Measurements from ENCODE around the gene USP4. TPM values are rescaled to one million over a fixed set of nuclear protein-coding genes. Genes with fewer than 3 reads are reported as not detected.

USP4 gene
- total RNA-seq, 1 donor from 2014 or later, result 21.0 TPM

GRCh38 chr3:49352890-49353421 lies 13.1 kb upstream of the USP4 start:
- H3K4me3 Mint-ChIP-seq, result no peak overlapping the region
- Histone ChIP-seq H3K9ac (no peak overlapping the region), H3K4me2 (no peak overlapping the region), H3K4me3 (no peak overlapping the region), H4K20me1 (ENCODE audit: low read depth) (no peaks in the 10 kb centered on the region), H3F3A (ENCODE audit: low read depth) (peaks cover 5% of the 10 kb centered on the region), H3K79me2 (ENCODE audit: low read depth) (peaks cover 11% of the 10 kb centered on the region), H2AFZ (replicated peaks) (no peak overlapping the region), H3K36me3 (no peaks in the 10 kb centered on the region), H3K4me1 (peaks cover 4% of the 10 kb centered on the region), H3K27me3 (no peaks in the 10 kb centered on the region), H3K27ac (no peak overlapping the region), H3K9me3 (ENCODE audit: low read depth) (no peaks in the 10 kb centered on the region)
- TF ChIP-seq, protein P1, sequence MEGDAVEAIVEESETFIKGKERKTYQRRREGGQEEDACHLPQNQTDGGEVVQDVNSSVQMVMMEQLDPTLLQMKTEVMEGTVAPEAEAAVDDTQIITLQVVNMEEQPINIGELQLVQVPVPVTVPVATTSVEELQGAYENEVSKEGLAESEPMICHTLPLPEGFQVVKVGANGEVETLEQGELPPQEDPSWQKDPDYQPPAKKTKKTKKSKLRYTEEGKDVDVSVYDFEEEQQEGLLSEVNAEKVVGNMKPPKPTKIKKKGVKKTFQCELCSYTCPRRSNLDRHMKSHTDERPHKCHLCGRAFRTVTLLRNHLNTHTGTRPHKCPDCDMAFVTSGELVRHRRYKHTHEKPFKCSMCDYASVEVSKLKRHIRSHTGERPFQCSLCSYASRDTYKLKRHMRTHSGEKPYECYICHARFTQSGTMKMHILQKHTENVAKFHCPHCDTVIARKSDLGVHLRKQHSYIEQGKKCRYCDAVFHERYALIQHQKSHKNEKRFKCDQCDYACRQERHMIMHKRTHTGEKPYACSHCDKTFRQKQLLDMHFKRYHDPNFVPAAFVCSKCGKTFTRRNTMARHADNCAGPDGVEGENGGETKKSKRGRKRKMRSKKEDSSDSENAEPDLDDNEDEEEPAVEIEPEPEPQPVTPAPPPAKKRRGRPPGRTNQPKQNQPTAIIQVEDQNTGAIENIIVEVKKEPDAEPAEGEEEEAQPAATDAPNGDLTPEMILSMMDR (IDR thresholded peaks at IDR 0.05), result no peak
- no peak overlapping the region for H3K27ac Mint-ChIP-seq
- H3K36me3 Mint-ChIP-seq, result peaks cover 12% of the 10 kb centered on the region
- peaks cover 7% of the 10 kb centered on the region for H3K27me3 Mint-ChIP-seq (ENCODE audit: insufficient read depth, low read depth)
- H3K4me1 Mint-ChIP-seq, result peaks cover 13% of the 10 kb centered on the region
- H3K9me3 Mint-ChIP-seq, result no peaks in the 10 kb centered on the region
- no peak for DNase-seq (ENCODE audit: low spot score)

DNA sequence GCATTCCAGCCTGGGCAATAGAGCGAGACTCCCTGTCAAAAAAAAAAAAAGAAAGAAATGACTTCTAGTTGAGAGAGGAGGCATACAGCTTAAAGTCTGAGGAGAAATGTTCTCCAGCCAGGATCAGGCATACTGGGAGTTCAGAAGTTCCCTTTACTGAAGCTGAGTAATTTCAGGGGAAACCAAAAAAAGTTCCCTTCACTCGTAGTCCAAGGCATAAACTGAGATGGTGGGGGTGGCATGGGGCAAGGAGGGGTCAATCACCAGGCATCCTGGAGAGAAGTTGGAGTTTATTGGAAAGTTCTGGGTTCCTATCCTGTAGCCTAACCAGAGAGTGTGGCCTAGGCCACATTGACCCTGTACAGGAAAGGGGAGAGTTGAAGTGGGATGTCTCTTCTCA lies 12.4 kb upstream of the USP4 start:
- no peak overlapping the region for H3K27ac ChIP-seq
- DNase-seq (ENCODE audit: low spot score), result no peak
- H3K9me3 Mint-ChIP-seq, result no peaks in the 10 kb centered on the region
- no peaks in the 10 kb centered on the region for H3K36me3 ChIP-seq
- peaks cover 7% of the 10 kb centered on the region for H3K27me3 Mint-ChIP-seq (ENCODE audit: insufficient read depth, low read depth)
- no peak overlapping the region for H3K4me2 ChIP-seq
- no peak overlapping the region for H3K9ac ChIP-seq
- H3K4me1 Mint-ChIP-seq, result peaks cover 10% of the 10 kb centered on the region
- no peak overlapping the region for H3K4me3 Mint-ChIP-seq
- H3K9me3 ChIP-seq (ENCODE audit: low read depth), result no peaks in the 10 kb centered on the region
- no peaks in the 10 kb centered on the region for H4K20me1 ChIP-seq (ENCODE audit: low read depth)
- peaks cover 4% of the 10 kb centered on the region for H3K79me2 ChIP-seq (ENCODE audit: low read depth)
- H3K27ac Mint-ChIP-seq, result peak overlapping the region; percentile 24
- H3K4me1 ChIP-seq, result peaks cover 4% of the 10 kb centered on the region
- TF ChIP-seq EZH2phosphoT487 (IDR thresholded peaks at IDR 0.05) (no peak), EZH2 (IDR thresholded peaks at IDR 0.05) (no peak)
- TF ChIP-seq, protein P1 (IDR thresholded peaks at IDR 0.05), result no peak
- H3K36me3 Mint-ChIP-seq, result peaks cover 9% of the 10 kb centered on the region
- H3K4me3 ChIP-seq, result no peak overlapping the region
- H3F3A ChIP-seq (ENCODE audit: low read depth), result peaks cover under 1% of the 10 kb centered on the region
- H2AFZ ChIP-seq (replicated peaks), result no peak overlapping the region
- no peaks in the 10 kb centered on the region for H3K27me3 ChIP-seq

DNA sequence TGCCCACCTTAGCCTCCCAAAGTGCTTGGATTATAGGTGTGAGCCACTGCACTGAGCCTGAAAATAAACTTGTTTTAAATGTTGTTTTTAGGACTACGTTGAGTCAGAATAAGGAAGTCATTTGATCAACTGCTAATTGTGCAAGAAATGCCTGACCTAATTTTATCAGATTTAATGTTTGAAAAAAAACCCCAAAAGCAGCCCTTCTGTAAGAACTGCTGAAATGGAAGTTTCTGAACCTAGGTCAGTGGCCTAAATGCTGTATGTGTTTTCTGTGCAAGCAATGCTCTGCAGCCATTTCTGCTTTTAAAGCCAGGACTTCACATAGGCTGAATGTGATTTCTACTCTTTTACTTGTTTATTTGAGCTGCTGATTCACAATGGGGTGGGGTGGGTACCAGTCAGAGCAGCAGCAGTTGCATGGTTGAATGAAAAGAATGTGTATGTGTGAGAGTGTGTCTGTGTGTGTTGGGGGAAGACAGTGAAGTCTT lies 11.7 kb upstream of the USP4 start:
- TF ChIP-seq EZH2phosphoT487 (IDR thresholded peaks at IDR 0.05) (no peak), EZH2 (IDR thresholded peaks at IDR 0.05) (no peak)
- TF ChIP-seq, protein P1 (IDR thresholded peaks at IDR 0.05), result no peak
- no peak overlapping the region for H3K4me3 Mint-ChIP-seq

More for the DNA sequence above, 11.7 kb upstream of the USP4 start:
- no peak overlapping the region for H3K4me3 ChIP-seq
- no peaks in the 10 kb centered on the region for H3K27me3 ChIP-seq
- H3K27ac ChIP-seq, result no peak overlapping the region
- H3K36me3 ChIP-seq, result no peaks in the 10 kb centered on the region
- H3K9ac ChIP-seq, result peak overlapping the region; percentile 0
- Mint-ChIP-seq H3K9me3 (no peaks in the 10 kb centered on the region), H3K4me1 (peaks cover 9% of the 10 kb centered on the region), H3K36me3 (peaks cover 8% of the 10 kb centered on the region), H3K27ac (no peak overlapping the region), H3K27me3 (ENCODE audit: insufficient read depth, low read depth) (peaks cover 7% of the 10 kb centered on the region)
- H2AFZ ChIP-seq (replicated peaks), result peak overlapping the region; percentile 50
- H3K79me2 ChIP-seq (ENCODE audit: low read depth), result no peaks in the 10 kb centered on the region
- H3K4me2 ChIP-seq, result no peak overlapping the region
- no peak for DNase-seq (ENCODE audit: low spot score)
- no peaks in the 10 kb centered on the region for H3K9me3 ChIP-seq (ENCODE audit: low read depth)
- H4K20me1 ChIP-seq (ENCODE audit: low read depth), result no peaks in the 10 kb centered on the region
- no peaks in the 10 kb centered on the region for H3F3A ChIP-seq (ENCODE audit: low read depth)
- H3K4me1 ChIP-seq, result no peaks in the 10 kb centered on the region
